ENCODE results near the gene FBXO48. TPM values are rescaled to one million over a fixed set of nuclear protein-coding genes. Genes with fewer than 3 reads are reported as not detected.

Gene FBXO48
- polyA plus RNA-seq, 1 of the 3 experiments (the other 2 are of a cell fraction): 0.30 TPM

DNA sequence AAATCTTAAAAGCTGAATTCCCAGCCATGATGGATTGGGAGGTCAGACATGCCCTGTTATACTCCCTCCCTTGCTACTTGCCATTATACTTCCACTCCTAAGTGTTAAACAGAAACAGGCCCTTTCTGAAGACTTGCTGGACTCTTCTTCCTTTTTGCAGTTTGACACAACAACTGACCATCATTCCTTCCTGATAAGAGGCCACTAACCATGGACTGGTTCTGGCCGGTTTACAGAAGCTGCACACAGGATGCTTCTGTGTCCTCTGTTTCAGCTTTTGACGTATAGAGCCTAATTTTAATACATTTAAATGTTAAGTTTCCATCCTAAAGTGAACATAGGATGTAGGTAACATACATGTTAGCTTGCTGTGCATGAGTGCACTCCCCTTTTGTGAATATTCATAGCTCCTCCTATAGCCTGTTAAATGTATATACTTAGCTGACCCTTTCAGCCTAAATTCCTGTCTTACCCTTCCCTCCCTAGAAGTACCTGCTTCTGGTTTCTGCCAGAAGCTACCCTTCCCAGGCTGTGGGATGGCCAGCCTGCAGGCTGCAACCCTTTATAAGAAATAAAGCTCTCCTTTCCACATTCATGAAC, 13.2 kb downstream of the FBXO48 start:
- no peaks in the 10 kb centered on the region for H3K79me2 ChIP-seq (ENCODE audit: insufficient read depth)
- H2AFZ ChIP-seq (ENCODE audit: low read depth): no peak overlapping the region
- no peaks in the 10 kb centered on the region; a peak in 2 of 4 replicates for H3K4me1 ChIP-seq (ENCODE audit: control insufficient read depth in 1 of 2, insufficient read depth in 2 of 2, low read depth in 1 of 2, low read length in 1 of 2)
- no peak overlapping the region for H3K27ac ChIP-seq (ENCODE audit: low read depth in 2 of 2, low read length in 1 of 2)
- H3K36me3 ChIP-seq (replicated peaks in 1 of 2; ENCODE audit: control insufficient read depth in 1 of 2, insufficient read depth in 2 of 2, low read length in 1 of 2): no peaks in the 10 kb centered on the region
- no peak for TF ChIP-seq TAF1 (IDR thresholded peaks at IDR 0.05; ENCODE audit: borderline replicate concordance, low read depth, low read length)
- TF ChIP-seq, protein P1, sequence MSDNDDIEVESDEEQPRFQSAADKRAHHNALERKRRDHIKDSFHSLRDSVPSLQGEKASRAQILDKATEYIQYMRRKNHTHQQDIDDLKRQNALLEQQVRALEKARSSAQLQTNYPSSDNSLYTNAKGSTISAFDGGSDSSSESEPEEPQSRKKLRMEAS (IDR thresholded peaks at IDR 0.05; ENCODE audit: low read depth): no peak
- TF ChIP-seq SMC3 (IDR thresholded peaks at IDR 0.05; ENCODE audit: low read depth, low read length): no peak
- no peak for TF ChIP-seq YY1 (IDR thresholded peaks at IDR 0.05; ENCODE audit: low read depth)
- no peak for TF ChIP-seq ZBTB33 (IDR thresholded peaks at IDR 0.05; ENCODE audit: borderline replicate concordance, low read depth)
- ChIA-PET POLR2A (no interaction called here), CTCF (interaction anchor here (1.0 to 2.5 kb wide), 5 partner anchors 9 to 471 kb away, joined by 3 to 21 read pairs (median 6); no protein-coding TSS in a partner anchor)
- no peaks in the 10 kb centered on the region for H4K20me1 ChIP-seq (ENCODE audit: insufficient read depth)
- H3K9me3 ChIP-seq: no peaks in the 10 kb centered on the region
- peaks cover 6% of the 10 kb centered on the region for H3F3A ChIP-seq (replicated peaks; ENCODE audit: insufficient read depth)
- WGBS (ENCODE audit: low lambda C conversion rate): 81% methylated on average over 2 of the region's 2 CpGs
- H3K9me2 ChIP-seq: no peaks in the 10 kb centered on the region
- no peaks in the 10 kb centered on the region for H3K27me3 ChIP-seq (ENCODE audit: insufficient read depth)
- no peak overlapping the region for H3K4me3 ChIP-seq (ENCODE audit: low read depth in 2 of 2, low read length in 1 of 2)
- no peak overlapping the region for H3K9ac ChIP-seq
- no peak overlapping the region for H3K4me2 ChIP-seq
- no peak for DNase-seq

- H3K9ac ChIP-seq: no peak overlapping the region
- no peaks in the 10 kb centered on the region for H3K4me1 ChIP-seq (ENCODE audit: control insufficient read depth in 1 of 2, insufficient read depth in 2 of 2, low read depth in 1 of 2, low read length in 1 of 2)
- H3K9me3 ChIP-seq: no peaks in the 10 kb centered on the region
- ChIA-PET POLR2A (no interaction called here), CTCF (interaction anchor here (2.2 to 2.5 kb wide), 3 partner anchors 10 to 473 kb away, joined by 6 to 21 read pairs (median 19); no protein-coding TSS in a partner anchor)
- no peaks in the 10 kb centered on the region for H3K36me3 ChIP-seq (replicated peaks in 1 of 2; ENCODE audit: control insufficient read depth in 1 of 2, insufficient read depth in 2 of 2, low read length in 1 of 2)
- no peak overlapping the region for H2AFZ ChIP-seq (ENCODE audit: low read depth)
- no peaks in the 10 kb centered on the region for H3K79me2 ChIP-seq (ENCODE audit: insufficient read depth)
- H3K4me3 ChIP-seq (ENCODE audit: low read depth in 2 of 2, low read length in 1 of 2): no peak overlapping the region
- H3K27ac ChIP-seq (ENCODE audit: low read depth in 2 of 2, low read length in 1 of 2): no peak overlapping the region
- 74% methylated on average over 5 of the region's 5 CpGs for WGBS (ENCODE audit: low lambda C conversion rate)
- no peaks in the 10 kb centered on the region for H3F3A ChIP-seq (replicated peaks; ENCODE audit: insufficient read depth)
- no peaks in the 10 kb centered on the region for H3K27me3 ChIP-seq (ENCODE audit: insufficient read depth)
- no peaks in the 10 kb centered on the region for H4K20me1 ChIP-seq (ENCODE audit: insufficient read depth)
- H3K4me2 ChIP-seq: no peak overlapping the region
- no peak for DNase-seq
- H3K9me2 ChIP-seq: no peaks in the 10 kb centered on the region
- TF ChIP-seq, protein P2, sequence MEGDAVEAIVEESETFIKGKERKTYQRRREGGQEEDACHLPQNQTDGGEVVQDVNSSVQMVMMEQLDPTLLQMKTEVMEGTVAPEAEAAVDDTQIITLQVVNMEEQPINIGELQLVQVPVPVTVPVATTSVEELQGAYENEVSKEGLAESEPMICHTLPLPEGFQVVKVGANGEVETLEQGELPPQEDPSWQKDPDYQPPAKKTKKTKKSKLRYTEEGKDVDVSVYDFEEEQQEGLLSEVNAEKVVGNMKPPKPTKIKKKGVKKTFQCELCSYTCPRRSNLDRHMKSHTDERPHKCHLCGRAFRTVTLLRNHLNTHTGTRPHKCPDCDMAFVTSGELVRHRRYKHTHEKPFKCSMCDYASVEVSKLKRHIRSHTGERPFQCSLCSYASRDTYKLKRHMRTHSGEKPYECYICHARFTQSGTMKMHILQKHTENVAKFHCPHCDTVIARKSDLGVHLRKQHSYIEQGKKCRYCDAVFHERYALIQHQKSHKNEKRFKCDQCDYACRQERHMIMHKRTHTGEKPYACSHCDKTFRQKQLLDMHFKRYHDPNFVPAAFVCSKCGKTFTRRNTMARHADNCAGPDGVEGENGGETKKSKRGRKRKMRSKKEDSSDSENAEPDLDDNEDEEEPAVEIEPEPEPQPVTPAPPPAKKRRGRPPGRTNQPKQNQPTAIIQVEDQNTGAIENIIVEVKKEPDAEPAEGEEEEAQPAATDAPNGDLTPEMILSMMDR (IDR thresholded peaks at IDR 0.05): no peak
- TF ChIP-seq IRF3 (IDR thresholded peaks at IDR 0.05; ENCODE audit: low read depth, low read length) (no peak), TCF12 (IDR thresholded peaks at IDR 0.05) (no peak), MEF2A (IDR thresholded peaks at IDR 0.05; ENCODE audit: borderline replicate concordance, low read depth) (no peak), NRF1 (IDR thresholded peaks at IDR 0.05; ENCODE audit: low read depth, low read length) (no peak), SMC3 (IDR thresholded peaks at IDR 0.05; ENCODE audit: low read depth, low read length) (no peak), TEAD4 (IDR thresholded peaks at IDR 0.05; ENCODE audit: borderline replicate concordance, insufficient read depth) (no peak), FOXM1 (IDR thresholded peaks at IDR 0.05; ENCODE audit: low read depth) (no peak), YY1 (IDR thresholded peaks at IDR 0.05; ENCODE audit: low read depth) (no peak), SIN3A (IDR thresholded peaks at IDR 0.05; ENCODE audit: borderline replicate concordance, low read depth, low read length) (no peak), FOSL2 (IDR thresholded peaks at IDR 0.05; ENCODE audit: borderline replicate concordance, low read depth) (no peak), RXRA (IDR thresholded peaks at IDR 0.05; ENCODE audit: borderline replicate concordance, low read depth) (no peak), ELF1 (IDR thresholded peaks at IDR 0.05) (no peak), POLR2AphosphoS5 (IDR thresholded peaks at IDR 0.05; ENCODE audit: low read depth, low read length) (no peak), RCOR1 (IDR thresholded peaks at IDR 0.05; ENCODE audit: low read length) (no peak)
- TF ChIP-seq, protein P3, sequence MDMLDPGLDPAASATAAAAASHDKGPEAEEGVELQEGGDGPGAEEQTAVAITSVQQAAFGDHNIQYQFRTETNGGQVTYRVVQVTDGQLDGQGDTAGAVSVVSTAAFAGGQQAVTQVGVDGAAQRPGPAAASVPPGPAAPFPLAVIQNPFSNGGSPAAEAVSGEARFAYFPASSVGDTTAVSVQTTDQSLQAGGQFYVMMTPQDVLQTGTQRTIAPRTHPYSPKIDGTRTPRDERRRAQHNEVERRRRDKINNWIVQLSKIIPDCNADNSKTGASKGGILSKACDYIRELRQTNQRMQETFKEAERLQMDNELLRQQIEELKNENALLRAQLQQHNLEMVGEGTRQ (IDR thresholded peaks at IDR 0.05; ENCODE audit: borderline replicate concordance, low read depth, low read length): no peak
- TF ChIP-seq, protein P4, sequence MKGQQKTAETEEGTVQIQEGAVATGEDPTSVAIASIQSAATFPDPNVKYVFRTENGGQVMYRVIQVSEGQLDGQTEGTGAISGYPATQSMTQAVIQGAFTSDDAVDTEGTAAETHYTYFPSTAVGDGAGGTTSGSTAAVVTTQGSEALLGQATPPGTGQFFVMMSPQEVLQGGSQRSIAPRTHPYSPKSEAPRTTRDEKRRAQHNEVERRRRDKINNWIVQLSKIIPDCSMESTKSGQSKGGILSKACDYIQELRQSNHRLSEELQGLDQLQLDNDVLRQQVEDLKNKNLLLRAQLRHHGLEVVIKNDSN (IDR thresholded peaks at IDR 0.05; ENCODE audit: borderline replicate concordance, low read depth): no peak
Measured at GRCh38 chr2:68452158-68452900, 14.8 kb downstream of the FBXO48 start.

Measured in SK-N-SH (cell line).